HL-60 (cell line): ENCODE measurements around the gene DHX15.

Experiments
- POLR2AphosphoS5 ChIP-seq: IDR thresholded peaks from 2 replicates; pipeline ENCODE4 v1.6.1; 2012; ENCODE audit warnings: low read depth
- SPI1 ChIP-seq: IDR thresholded peaks from 2 replicates; pipeline ENCODE4 v1.6.1; 2012; ENCODE audit warnings: low read depth, mild to moderate bottlenecking, borderline replicate concordance
- TF ChIP-seq, protein P1 (sequence below): IDR thresholded peaks from one replicate; pipeline ENCODE4 v1.5.1; 2011; ENCODE audit warnings: low read length, control low read depth, inconsistent platforms; ENCODE audit not compliant: insufficient read depth

GRCh38 chr4:24565054-24565453, 19.3 kb downstream of the DHX15 start:
- TF ChIP-seq, protein P1, sequence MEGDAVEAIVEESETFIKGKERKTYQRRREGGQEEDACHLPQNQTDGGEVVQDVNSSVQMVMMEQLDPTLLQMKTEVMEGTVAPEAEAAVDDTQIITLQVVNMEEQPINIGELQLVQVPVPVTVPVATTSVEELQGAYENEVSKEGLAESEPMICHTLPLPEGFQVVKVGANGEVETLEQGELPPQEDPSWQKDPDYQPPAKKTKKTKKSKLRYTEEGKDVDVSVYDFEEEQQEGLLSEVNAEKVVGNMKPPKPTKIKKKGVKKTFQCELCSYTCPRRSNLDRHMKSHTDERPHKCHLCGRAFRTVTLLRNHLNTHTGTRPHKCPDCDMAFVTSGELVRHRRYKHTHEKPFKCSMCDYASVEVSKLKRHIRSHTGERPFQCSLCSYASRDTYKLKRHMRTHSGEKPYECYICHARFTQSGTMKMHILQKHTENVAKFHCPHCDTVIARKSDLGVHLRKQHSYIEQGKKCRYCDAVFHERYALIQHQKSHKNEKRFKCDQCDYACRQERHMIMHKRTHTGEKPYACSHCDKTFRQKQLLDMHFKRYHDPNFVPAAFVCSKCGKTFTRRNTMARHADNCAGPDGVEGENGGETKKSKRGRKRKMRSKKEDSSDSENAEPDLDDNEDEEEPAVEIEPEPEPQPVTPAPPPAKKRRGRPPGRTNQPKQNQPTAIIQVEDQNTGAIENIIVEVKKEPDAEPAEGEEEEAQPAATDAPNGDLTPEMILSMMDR, result no peak
- TF ChIP-seq POLR2AphosphoS5, result no peak
- no peak for TF ChIP-seq SPI1
